Measurements from ENCODE around the gene CSTF1.

The CSTF1 gene

GRCh38 chr20:56428881-56429280 is 36.4 kb downstream of the CSTF1 start:
- no peak for DNase-seq (ENCODE audit: low read depth in 2 of 2)

- no peak for DNase-seq (ENCODE audit: low read depth in 2 of 2)
Observed at GRCh38 chr20:56429502-56429901, 37.1 kb downstream of the CSTF1 start.

- no peak for DNase-seq (ENCODE audit: low read depth in 2 of 2)
Observed at GRCh38 chr20:56429941-56430340, 37.5 kb downstream of the CSTF1 start.

- no peak for DNase-seq (ENCODE audit: low read depth in 2 of 2)
Observed at GRCh38 chr20:56430461-56430860, 38.0 kb downstream of the CSTF1 start.

GRCh38 chr20:56430957-56431356 is 38.5 kb downstream of the CSTF1 start:
- no peak for DNase-seq (ENCODE audit: low read depth in 2 of 2)

- DNase-seq (ENCODE audit: low read depth in 2 of 2) = no peak
Observed at GRCh38 chr20:56431471-56431870, 39.0 kb downstream of the CSTF1 start.

- no peak for DNase-seq (ENCODE audit: low read depth in 2 of 2)
Observed at GRCh38 chr20:56433221-56433879, 40.9 kb downstream of the CSTF1 start.

- DNase-seq (ENCODE audit: low read depth in 2 of 2) = no peak
Observed at GRCh38 chr20:56433880-56434255, 41.4 kb downstream of the CSTF1 start.

GRCh38 chr20:56437196-56437960 is 44.9 kb downstream of the CSTF1 start:
- DNase-seq (ENCODE audit: low read depth in 2 of 2) = no peak

GRCh38 chr20:56438284-56438683 is 45.8 kb downstream of the CSTF1 start:
- DNase-seq (ENCODE audit: low read depth in 2 of 2) = no peak

- DNase-seq (ENCODE audit: low read depth in 2 of 2) = no peak
Observed at GRCh38 chr20:56439771-56440291, 47.4 kb downstream of the CSTF1 start.

- peak; percentile 32 to 53 for DNase-seq (ENCODE audit: low read depth in 2 of 2)
Observed at GRCh38 chr20:56440346-56441007, 48.0 kb downstream of the CSTF1 start.

GRCh38 chr20:56442389-56443365 is 50.2 kb downstream of the CSTF1 start:
- DNase-seq (ENCODE audit: low read depth in 2 of 2) = no peak

GRCh38 chr20:56443654-56444540 is 51.5 kb downstream of the CSTF1 start:
- no peak for DNase-seq (ENCODE audit: low read depth in 2 of 2)

GRCh38 chr20:56445130-56445529 is 52.7 kb downstream of the CSTF1 start:
- DNase-seq (ENCODE audit: low read depth in 2 of 2) = no peak

- no peak for DNase-seq (ENCODE audit: low read depth in 2 of 2)
Observed at GRCh38 chr20:56445540-56445939, 53.1 kb downstream of the CSTF1 start.

GRCh38 chr20:56447227-56447626 is 54.8 kb downstream of the CSTF1 start:
- no peak for DNase-seq (ENCODE audit: low read depth in 2 of 2)

- no peak for DNase-seq (ENCODE audit: low read depth in 2 of 2)
Observed at GRCh38 chr20:56449459-56449858, 57.0 kb downstream of the CSTF1 start.

GRCh38 chr20:56451056-56451765 is 58.8 kb downstream of the CSTF1 start:
- DNase-seq (ENCODE audit: low read depth in 2 of 2) = no peak

GRCh38 chr20:56453352-56453751 is 60.9 kb downstream of the CSTF1 start:
- no peak for DNase-seq (ENCODE audit: low read depth in 2 of 2)
